Measurements from ENCODE around the gene ACBD6.

DNA sequence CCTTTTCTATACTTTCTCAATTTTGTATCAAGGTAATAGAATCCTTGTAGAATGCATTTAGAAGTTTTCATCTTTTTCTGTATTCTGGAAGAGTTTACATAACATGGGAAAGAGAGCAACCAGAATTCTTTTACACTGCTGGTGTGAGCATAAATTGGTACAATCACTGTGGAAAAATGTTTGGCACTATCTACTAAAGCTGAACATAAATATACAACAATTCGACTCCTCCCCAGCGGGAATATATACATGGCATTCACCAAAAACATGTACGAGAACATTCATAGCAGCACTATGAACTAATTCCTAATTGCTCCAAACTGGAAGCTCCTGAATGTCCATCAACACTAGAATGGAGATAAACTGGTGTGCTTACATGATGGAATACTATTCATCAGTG lies 1.8 kb upstream of the ACBD6 start:
- TF ChIP-seq CTCF (IDR thresholded peaks at IDR 0.05; ENCODE audit: low read length), result no peak
- no peak for TF ChIP-seq EZH2 (IDR thresholded peaks at IDR 0.05; ENCODE audit: borderline replicate concordance, low read length)
